Panc1 (cell line): ENCODE measurements around the gene PALD1. TPM values are rescaled to one million over a fixed set of nuclear protein-coding genes. Genes with fewer than 3 reads are reported as not detected.

Experiments
- ATAC-seq: fragments of 200-7000 bp; cut with Tn5 transposase; 2 replicates; pipeline ENCODE4 v1.9.1; 2020; ENCODE audit warnings: mild to moderate bottlenecking, moderate library complexity
- BruUV-seq: library from RNA; stranded (reverse); fragments of 400-500 nt; replicated peaks from 2 replicates; lab custom pipeline; 2021; lab: Mats Ljungman, UMichigan
- CTCF ChIA-PET: fragments of 300-600 bp; sonication (Branson Sonifier 250); formaldehyde crosslinking; loops from one replicate; lab custom pipeline; 2022; ENCODE audit warnings: antibody characterized with exemption; lab: Charles Lee
- POLR2A ChIA-PET: fragments of 300-600 bp; sonication (Branson Sonifier 250); formaldehyde crosslinking; loops from one replicate; lab custom pipeline; 2022; ENCODE audit warnings: antibody characterized with exemption; lab: Charles Lee
- DNase-seq: peaks from one replicate; pipeline ENCODE4 v3.0.0-alpha.2; 2010; ENCODE audit warnings: low read depth, low spot score
- H3K27ac ChIP-seq: 2 replicates; pipeline ENCODE4 v1.5.1; 2011; ENCODE audit warnings: mild to moderate bottlenecking, low read length, inconsistent platforms
- H3K27me3 ChIP-seq: fragments of 200-500 bp; sonication (Bioruptor generic); 2 replicates; pipeline ENCODE4 v1.6.0; 2014; ENCODE audit warnings: low read length, inconsistent platforms; ENCODE audit not compliant: control insufficient read depth, insufficient read depth
- H3K36me3 ChIP-seq: fragments of 200-500 bp; sonication (Bioruptor generic); 2 replicates; pipeline ENCODE4 v1.5.1; 2014; ENCODE audit warnings: inconsistent platforms, mild to moderate bottlenecking, low read length, moderate library complexity; ENCODE audit not compliant: control insufficient read depth, insufficient read depth
- H3K4me1 ChIP-seq: 2 replicates; pipeline ENCODE4 v1.5.1; 2011; ENCODE audit warnings: inconsistent platforms, mild to moderate bottlenecking, low read length, moderate library complexity; ENCODE audit not compliant: control insufficient read depth, insufficient read depth
- H3K4me3 ChIP-seq, 2 experiments: 2 replicates each; pipeline ENCODE4 v1.5.1; 2011 to 2012; ENCODE audit warnings: low read depth in 2 of 2, low read length in 2 of 2, mild to moderate bottlenecking in 2 of 2, inconsistent platforms in 1 of 2, moderate library complexity in 1 of 2
- H3K9me3 ChIP-seq: fragments of 200-500 bp; sonication (Bioruptor generic); 2 replicates; pipeline ENCODE4 v1.5.1; 2014; ENCODE audit warnings: low read depth, mild to moderate bottlenecking, inconsistent platforms, low read length, moderate library complexity; ENCODE audit not compliant: control insufficient read depth, insufficient read depth
- POLR2AphosphoS5 ChIP-seq: IDR thresholded peaks from 2 replicates; pipeline ENCODE4 v1.6.1; 2012; ENCODE audit warnings: mild to moderate bottlenecking, low read depth, low read length, moderate library complexity
- SIN3A ChIP-seq: IDR thresholded peaks from 2 replicates; pipeline ENCODE4 v1.6.1; 2012; ENCODE audit warnings: low read depth, mild to moderate bottlenecking, low read length, moderate library complexity, borderline replicate concordance; ENCODE audit not compliant: insufficient read depth
- TCF7L2 ChIP-seq: IDR thresholded peaks from 2 replicates; pipeline ENCODE4 v1.6.1; 2011; ENCODE audit warnings: mild to moderate bottlenecking, low read depth, low read length, inconsistent platforms
- in situ Hi-C: cut with HindIII; loops from 2 replicates; pipeline ENCODE4 v1.10.0; 2016; ENCODE audit warnings: low sequenced_read_pairs, low pct_unique_long_range_greater_than_20kb
- intact Hi-C: fragments of 100-400 bp; cut with micrococcal nuclease; formaldehyde crosslinking; loops from one replicate; pipeline ENCODE4 v1.10.0; 2022; ENCODE audit not compliant: unreplicated experiment
- total RNA-seq: library from RNA; stranded (reverse); gene quantifications from one replicate; pipeline ENCODE4 v1.2.1, GENCODE V29; 2021; ENCODE audit not compliant: unreplicated experiment
- TF ChIP-seq, protein P1 (sequence below): fragments of 450-650 bp; IDR thresholded peaks from 2 replicates; pipeline ENCODE4 v1.5.1; 2017; ENCODE audit warnings: mild to moderate bottlenecking
- TF ChIP-seq, protein P2 (sequence below), 2 experiments: IDR thresholded peaks; 2 replicates each; pipeline ENCODE4 v1.6.1; 2011 to 2012; ENCODE audit warnings: low read depth in 2 of 2, control low read depth in 1 of 2, low read length in 1 of 2, mild to moderate bottlenecking in 1 of 2, moderate library complexity in 1 of 2; ENCODE audit not compliant: insufficient read depth in 1 of 2

PALD1 gene
- total RNA-seq, 1 experiment from 2014 or later: 3.0 TPM

DNA sequence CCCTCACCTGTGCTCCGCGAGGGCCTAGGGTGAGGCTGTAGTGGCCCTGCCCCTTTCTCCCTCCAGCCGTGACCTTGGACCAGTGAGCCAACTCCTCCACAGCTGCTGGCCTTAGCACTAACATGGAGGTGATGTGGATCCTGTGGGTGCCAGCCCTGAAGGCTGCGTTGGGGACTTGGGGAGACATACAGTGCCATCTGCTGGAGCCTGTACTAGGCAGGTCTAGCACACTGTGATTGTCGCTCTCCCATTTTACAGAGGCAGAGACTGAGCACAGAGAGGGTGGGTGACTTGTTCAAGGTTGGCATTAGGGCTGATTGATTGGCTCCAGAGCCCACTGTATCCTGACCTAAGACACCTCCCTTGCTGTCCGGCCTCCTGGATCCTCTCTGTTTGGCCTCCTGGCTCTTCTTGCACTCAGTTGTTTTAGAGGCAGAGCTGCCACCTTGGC is 86.4 kb downstream of the PALD1 start:
- CTCF ChIA-PET: no interaction called here
- no peak overlapping the region for H3K27ac ChIP-seq
- in situ Hi-C loops: no loop called here
- POLR2A ChIA-PET: no interaction called here
- BruUV-seq: no TSS peak
- DNase-seq (no peak), ATAC-seq (peak; percentile 50; the same call in 1 of the 2 replicates)
- no peaks in the 10 kb centered on the region for H3K27me3 ChIP-seq
- no peaks in the 10 kb centered on the region for H3K36me3 ChIP-seq
- intact Hi-C loops: no loop called here
- no peak overlapping the region for H3K4me3 ChIP-seq
- H3K4me1 ChIP-seq: no peaks in the 10 kb centered on the region
- TF ChIP-seq SIN3A: no peak
- no peak for TF ChIP-seq POLR2AphosphoS5
- TF ChIP-seq, protein P1, sequence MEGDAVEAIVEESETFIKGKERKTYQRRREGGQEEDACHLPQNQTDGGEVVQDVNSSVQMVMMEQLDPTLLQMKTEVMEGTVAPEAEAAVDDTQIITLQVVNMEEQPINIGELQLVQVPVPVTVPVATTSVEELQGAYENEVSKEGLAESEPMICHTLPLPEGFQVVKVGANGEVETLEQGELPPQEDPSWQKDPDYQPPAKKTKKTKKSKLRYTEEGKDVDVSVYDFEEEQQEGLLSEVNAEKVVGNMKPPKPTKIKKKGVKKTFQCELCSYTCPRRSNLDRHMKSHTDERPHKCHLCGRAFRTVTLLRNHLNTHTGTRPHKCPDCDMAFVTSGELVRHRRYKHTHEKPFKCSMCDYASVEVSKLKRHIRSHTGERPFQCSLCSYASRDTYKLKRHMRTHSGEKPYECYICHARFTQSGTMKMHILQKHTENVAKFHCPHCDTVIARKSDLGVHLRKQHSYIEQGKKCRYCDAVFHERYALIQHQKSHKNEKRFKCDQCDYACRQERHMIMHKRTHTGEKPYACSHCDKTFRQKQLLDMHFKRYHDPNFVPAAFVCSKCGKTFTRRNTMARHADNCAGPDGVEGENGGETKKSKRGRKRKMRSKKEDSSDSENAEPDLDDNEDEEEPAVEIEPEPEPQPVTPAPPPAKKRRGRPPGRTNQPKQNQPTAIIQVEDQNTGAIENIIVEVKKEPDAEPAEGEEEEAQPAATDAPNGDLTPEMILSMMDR: no peak
- TF ChIP-seq, protein P2, sequence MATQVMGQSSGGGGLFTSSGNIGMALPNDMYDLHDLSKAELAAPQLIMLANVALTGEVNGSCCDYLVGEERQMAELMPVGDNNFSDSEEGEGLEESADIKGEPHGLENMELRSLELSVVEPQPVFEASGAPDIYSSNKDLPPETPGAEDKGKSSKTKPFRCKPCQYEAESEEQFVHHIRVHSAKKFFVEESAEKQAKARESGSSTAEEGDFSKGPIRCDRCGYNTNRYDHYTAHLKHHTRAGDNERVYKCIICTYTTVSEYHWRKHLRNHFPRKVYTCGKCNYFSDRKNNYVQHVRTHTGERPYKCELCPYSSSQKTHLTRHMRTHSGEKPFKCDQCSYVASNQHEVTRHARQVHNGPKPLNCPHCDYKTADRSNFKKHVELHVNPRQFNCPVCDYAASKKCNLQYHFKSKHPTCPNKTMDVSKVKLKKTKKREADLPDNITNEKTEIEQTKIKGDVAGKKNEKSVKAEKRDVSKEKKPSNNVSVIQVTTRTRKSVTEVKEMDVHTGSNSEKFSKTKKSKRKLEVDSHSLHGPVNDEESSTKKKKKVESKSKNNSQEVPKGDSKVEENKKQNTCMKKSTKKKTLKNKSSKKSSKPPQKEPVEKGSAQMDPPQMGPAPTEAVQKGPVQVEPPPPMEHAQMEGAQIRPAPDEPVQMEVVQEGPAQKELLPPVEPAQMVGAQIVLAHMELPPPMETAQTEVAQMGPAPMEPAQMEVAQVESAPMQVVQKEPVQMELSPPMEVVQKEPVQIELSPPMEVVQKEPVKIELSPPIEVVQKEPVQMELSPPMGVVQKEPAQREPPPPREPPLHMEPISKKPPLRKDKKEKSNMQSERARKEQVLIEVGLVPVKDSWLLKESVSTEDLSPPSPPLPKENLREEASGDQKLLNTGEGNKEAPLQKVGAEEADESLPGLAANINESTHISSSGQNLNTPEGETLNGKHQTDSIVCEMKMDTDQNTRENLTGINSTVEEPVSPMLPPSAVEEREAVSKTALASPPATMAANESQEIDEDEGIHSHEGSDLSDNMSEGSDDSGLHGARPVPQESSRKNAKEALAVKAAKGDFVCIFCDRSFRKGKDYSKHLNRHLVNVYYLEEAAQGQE (IDR thresholded peaks at IDR 0.05; ENCODE audit: insufficient read depth in 1 of 2, low read depth in 2 of 2, low read length in 1 of 2): no peak
- no peak for TF ChIP-seq TCF7L2
- no peaks in the 10 kb centered on the region for H3K9me3 ChIP-seq

DNA sequence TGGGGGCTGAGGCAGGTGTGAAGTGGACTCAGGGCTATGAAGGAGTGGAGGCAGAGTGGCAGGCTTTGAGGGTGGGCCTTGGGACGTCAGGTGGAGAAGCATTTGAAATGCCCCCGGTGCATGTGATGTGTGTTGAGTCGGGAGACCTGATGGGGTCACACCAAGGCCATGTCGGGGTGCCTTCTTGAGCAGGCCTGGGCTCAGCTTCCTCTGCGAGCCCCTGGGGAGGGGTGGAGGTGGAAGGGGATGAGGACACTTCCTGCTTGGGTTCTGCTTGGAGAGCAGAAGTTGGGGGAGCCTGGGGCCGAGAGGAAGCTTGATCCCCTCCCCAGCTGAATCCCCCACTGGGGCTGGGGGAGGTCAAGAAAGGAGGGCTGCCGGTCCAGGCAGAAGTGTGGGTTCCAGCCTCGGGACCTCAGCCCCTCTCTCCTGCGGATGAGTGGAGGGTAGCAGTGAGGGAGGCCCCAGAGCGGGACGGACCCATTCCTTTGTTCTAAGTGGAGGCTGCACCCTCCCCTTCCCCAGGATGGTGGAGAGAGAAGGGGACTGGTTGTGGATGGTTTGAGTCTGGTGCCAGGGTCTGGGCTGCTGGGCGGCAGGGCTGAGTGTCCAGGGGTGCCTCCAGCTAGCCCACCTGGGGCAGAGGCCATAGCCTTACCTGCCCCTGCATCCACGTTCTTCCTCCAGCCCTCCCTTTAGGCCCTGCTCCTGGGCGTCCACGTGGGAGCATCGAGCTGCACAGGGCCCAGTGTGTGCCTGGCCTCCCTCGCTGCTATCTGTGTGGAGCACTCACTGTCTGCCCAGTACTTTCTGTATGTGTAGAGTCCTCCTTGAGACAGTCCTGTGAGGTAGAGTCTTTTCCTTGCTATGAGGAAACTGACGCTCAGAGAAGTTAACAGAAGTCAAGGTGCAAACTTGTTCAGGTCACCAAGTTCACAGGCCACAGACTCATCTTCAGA is 87.3 kb downstream of the PALD1 start:
- DNase-seq (no peak), ATAC-seq (no peak)
- ChIA-PET POLR2A (no interaction called here), CTCF (no interaction called here)
- no peaks in the 10 kb centered on the region for H3K36me3 ChIP-seq
- no peaks in the 10 kb centered on the region for H3K4me1 ChIP-seq
- TF ChIP-seq SIN3A: no peak
- TF ChIP-seq POLR2AphosphoS5: no peak
- no peak for TF ChIP-seq TCF7L2
- TF ChIP-seq, protein P1: no peak
- TF ChIP-seq, protein P2 (IDR thresholded peaks at IDR 0.05; ENCODE audit: insufficient read depth in 1 of 2, low read depth in 2 of 2, low read length in 1 of 2): no peak
- intact Hi-C loops: no loop called here
- H3K9me3 ChIP-seq: no peaks in the 10 kb centered on the region
- H3K4me3 ChIP-seq: no peak overlapping the region
- in situ Hi-C loops: no loop called here
- no peak overlapping the region for H3K27ac ChIP-seq
- no TSS peak for BruUV-seq
- no peaks in the 10 kb centered on the region for H3K27me3 ChIP-seq
